Measurements from ENCODE around the gene EPB41L4A.
"Not testable (repeated sequence)": the region's sequence is repeated elsewhere in the genome, so short reads cannot be mapped to it uniquely, and the experiment has no call there.

EPB41L4A gene

DNA sequence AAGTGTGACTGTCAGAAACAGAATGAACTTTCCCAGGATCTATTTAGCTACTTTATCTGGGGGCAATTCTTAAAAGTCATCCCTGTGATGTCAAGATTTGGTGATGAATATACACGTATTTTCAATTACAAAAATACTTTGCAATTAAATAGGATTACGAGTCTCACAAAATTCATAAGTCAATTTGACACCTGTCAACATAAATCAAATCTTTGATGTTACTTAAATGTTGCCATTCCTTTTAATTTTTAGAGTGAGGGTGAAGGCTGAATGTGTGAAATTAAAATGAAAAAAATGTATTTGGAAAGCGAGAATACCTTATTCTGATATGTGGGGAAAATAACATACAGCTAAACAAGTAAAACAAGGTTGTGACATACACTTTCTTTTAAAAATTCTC lies 202.9 kb downstream of the EPB41L4A start:
- DNase-seq (ENCODE audit: low spot score): no peak
- no peak for FAIRE-seq

DNA sequence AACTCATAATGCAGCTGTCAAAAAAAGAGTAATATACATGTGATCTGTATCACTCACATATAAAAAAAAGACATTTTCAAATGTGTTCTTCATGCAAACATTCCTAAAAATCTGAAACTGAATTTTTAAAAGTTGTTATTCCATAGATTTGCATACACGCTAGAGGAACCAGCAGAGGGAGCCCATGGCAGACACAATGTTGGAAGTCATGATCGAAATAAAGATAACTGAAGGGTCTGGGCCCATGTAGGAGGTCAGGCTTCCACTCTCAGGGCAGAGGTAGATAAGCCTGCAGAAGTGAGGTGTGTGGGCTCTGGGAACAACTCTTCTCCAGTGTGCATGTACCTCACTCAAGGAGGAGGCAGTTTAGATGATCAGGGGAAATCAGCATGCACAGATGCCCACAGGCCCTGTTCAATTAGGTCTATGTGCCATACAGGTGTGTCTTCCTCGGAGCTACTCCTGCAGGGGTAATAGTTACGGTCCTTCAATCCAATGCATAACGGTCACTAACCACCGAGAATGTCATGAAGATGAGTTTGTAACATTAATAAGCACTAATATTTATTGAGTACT lies 208.6 kb downstream of the EPB41L4A start:
- FAIRE-seq (no peak), DNase-seq (ENCODE audit: low spot score) (peak; percentile 21)

GRCh38 chr5:112208699-112209615 lies 210.1 kb downstream of the EPB41L4A start:
- no peak for FAIRE-seq
- no peak for DNase-seq (ENCODE audit: low spot score)

DNA sequence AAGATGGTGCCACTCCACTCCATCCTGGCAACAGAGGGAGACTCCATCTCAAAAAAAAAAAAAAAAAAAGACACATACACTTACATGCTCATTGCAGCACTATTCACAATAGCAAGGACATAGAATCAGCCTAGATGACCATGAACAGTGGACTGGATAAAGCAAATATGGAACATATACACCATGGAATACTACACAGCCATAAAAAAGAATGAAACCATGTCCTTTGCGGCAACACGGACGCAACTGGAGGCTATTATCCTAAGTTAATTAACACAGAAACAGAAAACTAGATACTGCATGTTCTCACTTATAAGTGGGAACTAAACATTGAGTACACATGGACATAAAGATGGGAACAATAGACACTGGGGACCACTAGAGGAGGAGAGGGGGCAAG lies 210.9 kb downstream of the EPB41L4A start:
- DNase-seq (ENCODE audit: low spot score); FAIRE-seq: not testable (repeated sequence)

DNA sequence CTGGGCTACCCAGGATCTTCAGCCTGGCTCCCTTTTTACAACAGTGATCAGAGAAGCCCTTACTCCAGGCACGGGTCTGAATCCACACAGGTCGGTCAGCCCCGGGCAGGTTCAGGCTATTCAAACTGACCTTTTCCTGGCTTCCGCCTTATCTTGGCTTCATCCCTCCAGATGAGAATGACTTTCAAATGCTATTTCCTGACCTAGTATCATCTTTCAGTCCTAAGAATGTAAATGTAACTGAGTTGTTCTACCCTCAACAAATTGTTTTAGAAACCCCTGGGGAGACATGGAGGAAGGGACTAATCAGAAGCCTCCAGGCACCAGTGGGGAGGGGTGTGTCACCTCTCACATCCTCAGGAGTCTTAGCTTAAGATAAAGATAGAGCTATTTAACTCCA lies 213.2 kb downstream of the EPB41L4A start:
- no peak for FAIRE-seq

DNA sequence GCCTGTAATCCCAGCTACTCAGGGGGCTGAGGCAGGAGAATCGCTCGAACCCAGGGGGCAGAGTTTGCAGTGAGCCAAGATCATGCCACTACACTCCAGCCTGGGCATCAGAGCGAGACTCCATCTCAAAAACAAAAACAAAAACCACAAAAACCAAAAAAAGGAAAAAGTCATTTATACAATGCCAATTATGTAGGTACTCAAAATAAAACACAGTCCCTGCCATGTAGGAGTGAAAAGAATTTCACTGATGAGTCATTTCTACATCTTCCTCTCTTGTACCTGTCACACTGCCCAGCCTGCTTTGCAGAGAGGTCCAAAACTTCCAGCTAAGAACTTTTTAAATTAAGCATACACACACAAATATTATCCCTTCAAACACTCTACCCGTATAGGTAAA lies 215.8 kb downstream of the EPB41L4A start:
- peak; percentile 40 for DNase-seq (ENCODE audit: low spot score)

More for the DNA sequence above, 213.2 kb downstream of the EPB41L4A start:
- DNase-seq (ENCODE audit: low spot score): no peak

DNA sequence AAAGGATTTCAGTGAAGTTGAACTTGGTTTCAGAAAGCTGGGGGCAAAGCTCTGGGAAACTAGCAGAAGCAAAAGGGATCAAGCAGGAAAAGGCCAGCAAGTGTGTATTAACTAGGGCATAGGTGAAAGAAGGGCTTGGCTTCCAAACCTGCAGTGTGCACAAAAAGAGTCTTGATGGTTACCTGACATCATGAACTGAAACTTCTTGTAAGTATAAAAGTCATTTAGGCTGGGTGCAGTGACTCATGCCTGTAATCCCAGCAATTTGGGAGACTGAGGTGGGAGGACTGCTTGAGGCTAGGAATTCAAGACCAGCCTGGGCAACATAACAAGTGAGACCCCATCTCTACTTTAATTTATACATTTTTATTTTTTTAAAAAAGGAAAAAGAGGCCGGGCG lies 216.4 kb downstream of the EPB41L4A start:
- FAIRE-seq (no peak), DNase-seq (ENCODE audit: low spot score) (no peak)

More for the DNA sequence above, 215.8 kb downstream of the EPB41L4A start:
- no peak for FAIRE-seq

- DNase-seq (ENCODE audit: low spot score) (no peak), FAIRE-seq (no peak)
Measured at GRCh38 chr5:112201141-112201540, 217.9 kb downstream of the EPB41L4A start.

DNA sequence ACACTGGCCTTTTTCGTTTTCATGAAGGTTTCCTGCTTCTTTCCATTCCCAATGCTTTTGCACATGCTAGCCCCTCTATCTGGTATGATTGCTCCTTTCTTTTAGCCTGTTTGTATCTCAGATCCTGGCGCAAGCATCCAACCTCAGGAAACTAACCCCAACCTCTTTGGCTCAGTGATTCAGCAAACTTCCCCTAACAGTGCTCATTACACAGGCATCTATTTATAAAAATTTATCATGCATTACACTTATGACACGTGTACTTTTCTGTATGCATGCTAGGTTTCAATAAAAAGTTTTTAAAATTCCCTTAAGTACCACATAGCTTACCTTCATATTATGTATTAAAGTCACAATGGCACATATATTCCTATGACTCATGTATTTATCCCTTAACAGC lies 218.9 kb downstream of the EPB41L4A start:
- FAIRE-seq (no peak), DNase-seq (ENCODE audit: low spot score) (no peak)

DNA sequence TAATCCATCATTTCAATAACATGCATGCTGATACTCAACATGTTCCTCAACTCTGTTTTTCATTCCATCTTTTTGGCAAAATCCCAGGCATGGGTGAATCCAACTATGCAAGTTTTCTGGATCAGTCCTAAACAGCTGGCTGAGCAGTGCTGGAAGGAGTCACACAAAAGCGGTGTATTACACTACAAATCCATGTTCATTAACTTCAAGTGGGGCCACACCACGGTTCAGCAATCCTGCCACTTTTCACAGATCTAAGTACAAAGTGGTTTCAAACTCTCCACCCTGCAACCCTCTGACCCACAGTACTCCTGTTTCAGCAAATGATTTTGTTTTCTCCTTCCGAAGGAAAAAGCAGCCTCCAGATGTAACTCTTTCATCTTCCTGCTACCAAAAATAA lies 222.5 kb downstream of the EPB41L4A start:
- no peak for DNase-seq (ENCODE audit: low spot score)
- FAIRE-seq: no peak

- FAIRE-seq (no peak), DNase-seq (ENCODE audit: low spot score) (no peak)
Measured at GRCh38 chr5:112195924-112196323, 223.2 kb downstream of the EPB41L4A start.

DNA sequence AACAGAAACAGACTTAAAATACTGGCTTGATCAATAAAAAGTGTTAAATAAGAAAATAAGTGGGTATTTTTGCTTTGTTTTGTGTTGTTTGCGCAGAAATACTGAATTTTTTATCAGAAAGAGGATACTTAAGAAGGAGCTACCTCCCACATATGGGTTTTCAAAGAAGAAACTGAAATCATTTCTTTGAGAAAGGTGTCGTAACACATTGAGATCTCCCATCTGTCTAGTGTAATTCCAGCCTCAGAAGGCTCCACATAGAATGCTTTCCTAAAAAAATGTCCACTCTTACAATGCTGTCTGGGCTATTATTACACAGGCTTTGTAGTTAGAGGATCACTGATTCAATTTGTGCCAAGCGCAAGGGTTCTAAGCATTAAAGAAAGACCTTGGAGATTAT lies 226.2 kb downstream of the EPB41L4A start:
- FAIRE-seq (no peak), DNase-seq (ENCODE audit: low spot score) (no peak)

DNA sequence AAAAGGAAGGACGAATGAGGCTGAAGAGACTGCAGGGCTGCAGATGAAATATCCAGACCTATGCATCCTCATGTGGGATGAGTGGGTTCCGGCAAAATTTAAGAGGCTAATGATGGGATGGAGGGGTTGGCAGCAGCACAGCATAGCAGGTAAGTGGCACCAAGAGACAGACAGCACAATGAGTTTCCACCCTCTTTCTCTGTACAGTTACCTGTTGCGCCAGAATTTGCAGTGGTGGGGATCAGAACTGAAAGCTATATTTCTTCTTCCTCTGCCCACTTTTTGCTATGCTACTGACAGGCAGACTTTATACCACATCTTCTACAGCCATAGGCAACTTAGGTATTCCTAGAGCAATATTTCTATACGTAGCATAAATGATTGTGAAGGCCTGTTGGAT lies 227.0 kb downstream of the EPB41L4A start:
- no peak for FAIRE-seq
- no peak for DNase-seq (ENCODE audit: low spot score)

GRCh38 chr5:112189391-112189790 lies 229.7 kb downstream of the EPB41L4A start:
- FAIRE-seq: no peak
- DNase-seq (ENCODE audit: low spot score): no peak

DNA sequence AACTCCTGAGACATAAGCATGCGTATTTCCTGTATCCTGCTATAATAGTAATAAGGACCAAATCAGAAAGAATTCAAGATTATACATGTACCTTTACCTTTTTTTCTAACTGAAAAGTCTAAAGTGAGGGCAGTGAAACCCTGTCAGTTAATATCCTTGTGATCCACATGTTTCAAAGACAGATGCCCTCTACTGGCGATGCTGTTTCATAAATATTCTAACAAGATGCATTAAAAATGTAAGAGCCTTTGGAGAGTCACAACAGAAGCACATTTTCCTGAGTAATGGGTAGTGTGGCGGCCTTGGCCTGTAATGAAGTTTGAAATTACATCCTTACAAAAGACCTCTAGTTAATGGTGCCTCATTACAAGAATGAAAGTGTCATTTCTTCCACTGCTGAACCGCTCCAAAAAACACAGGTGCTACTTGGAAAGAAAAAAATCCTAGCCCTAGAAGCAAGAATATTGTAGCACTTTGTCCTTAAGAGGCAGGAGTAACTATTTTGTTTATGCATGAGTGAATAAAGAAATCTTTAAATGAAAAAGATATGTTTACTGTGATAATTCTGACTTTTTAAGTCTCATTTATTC lies 232.6 kb downstream of the EPB41L4A start:
- FAIRE-seq (no peak), DNase-seq (ENCODE audit: low spot score) (peak; percentile 37)

- no peak for DNase-seq (ENCODE audit: low spot score)
- no peak for FAIRE-seq
Measured at GRCh38 chr5:112183874-112184273, 235.2 kb downstream of the EPB41L4A start.

GRCh38 chr5:112183103-112183711 lies 235.9 kb downstream of the EPB41L4A start:
- DNase-seq (ENCODE audit: low spot score) (peak; percentile 51), FAIRE-seq (peak; percentile 70)

GRCh38 chr5:112179290-112179689 lies 239.8 kb downstream of the EPB41L4A start:
- FAIRE-seq: no peak
- no peak for DNase-seq (ENCODE audit: low spot score)

DNA sequence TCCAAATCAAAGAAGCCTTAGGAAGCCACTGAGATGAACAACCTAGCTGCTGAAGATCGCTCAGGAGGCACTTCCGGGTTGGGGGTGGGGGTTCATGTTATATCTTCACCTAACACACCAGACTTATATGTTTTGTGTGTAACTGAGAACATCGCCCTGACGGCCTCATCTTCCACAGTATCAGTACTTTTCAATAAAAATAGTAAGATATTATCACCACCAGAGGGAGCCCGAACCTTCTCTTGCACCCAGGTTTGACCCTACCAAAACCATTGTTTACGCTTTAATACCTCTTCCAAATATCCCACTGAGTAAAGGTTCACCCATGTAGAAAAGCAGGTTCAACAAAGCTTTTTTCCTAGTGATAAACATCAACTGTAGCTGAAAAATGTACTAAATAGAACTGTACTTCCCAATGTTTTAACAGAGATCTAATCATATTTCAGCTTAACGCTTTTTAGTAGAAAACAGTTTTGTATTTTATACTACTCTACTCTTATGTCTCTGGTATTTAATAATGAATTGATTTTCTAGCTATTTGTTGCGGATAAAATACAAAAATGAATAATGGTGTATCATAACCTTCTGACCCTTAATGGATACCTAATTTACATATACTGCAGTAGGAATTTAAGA lies 244.0 kb downstream of the EPB41L4A start:
- DNase-seq (ENCODE audit: low spot score) (peak; percentile 55), FAIRE-seq (peak; percentile 27)

DNA sequence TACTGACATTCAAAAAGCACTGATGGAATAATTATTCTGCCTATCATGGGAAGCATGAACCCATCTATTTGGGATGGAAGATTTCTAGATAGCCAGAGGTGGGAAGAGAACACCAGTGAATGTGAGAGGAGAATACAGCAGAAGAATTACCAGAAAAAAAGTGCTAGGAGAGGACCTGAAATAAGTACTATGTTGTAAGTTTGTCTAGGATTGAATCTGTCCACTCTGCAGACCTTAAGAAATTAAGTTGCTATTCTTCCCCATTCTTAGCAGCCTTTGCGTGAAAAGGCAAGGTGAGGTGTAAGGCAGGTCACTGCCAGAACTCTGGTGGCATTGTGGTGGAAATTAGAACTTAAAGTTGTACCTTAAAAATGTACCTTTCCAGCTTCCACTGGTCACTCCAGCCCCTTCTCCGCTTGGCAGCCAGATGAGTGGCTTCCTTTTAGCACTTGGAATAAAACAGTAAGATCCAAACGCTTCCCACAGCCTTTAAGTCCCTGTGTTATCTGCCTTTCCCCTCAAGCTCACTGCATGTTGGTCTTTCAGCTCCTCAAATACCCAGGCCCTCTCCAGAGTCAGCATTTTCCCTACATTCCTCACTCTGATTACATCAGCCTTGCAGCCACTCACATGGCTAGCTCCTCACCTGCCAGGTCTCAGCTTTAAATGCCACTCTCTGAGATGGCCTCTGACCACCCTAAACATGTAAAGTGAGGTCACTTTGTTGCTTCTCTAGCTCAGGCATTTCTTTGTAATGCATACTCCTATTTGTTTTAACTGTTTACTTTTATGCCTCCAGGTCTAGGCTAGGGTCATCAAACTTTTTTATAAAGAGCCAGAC lies 253.0 kb downstream of the EPB41L4A start:
- FAIRE-seq (no peak), DNase-seq (ENCODE audit: low spot score) (no peak)

GRCh38 chr5:112165399-112165798 lies 253.7 kb downstream of the EPB41L4A start:
- DNase-seq (ENCODE audit: low spot score) (no peak), FAIRE-seq (no peak)
